ENCODE measurements around the gene GRIN3B.

GRIN3B gene

DNA sequence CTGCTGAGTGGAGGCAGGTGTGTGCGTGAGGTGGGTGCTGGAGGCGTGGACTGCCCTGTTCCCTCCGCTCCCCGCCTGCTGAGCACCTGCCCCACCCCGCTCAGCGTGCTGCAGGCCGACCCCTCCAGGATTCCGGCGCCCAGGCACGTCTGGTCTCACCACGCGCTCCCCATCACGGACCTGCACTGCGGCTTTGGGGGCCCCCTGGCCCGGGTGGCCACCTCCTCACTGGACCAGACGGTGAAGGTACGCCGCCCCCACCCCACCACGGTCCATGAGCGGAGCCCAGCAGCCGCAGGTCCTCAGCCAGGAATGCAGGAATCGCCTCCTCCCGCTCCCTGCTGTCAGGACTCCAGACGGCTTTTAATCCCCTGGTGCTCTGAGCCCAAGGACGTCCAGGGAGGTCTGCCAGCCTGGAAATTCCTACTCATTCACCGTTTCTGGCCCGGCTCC lies 10.1 kb upstream of the GRIN3B start:
- DNase-seq (ENCODE audit: low read depth, low spot score): no peak

GRCh38 chr19:990746-991145 lies 9.5 kb upstream of the GRIN3B start:
- DNase-seq (ENCODE audit: low read depth, low spot score): no peak

DNA sequence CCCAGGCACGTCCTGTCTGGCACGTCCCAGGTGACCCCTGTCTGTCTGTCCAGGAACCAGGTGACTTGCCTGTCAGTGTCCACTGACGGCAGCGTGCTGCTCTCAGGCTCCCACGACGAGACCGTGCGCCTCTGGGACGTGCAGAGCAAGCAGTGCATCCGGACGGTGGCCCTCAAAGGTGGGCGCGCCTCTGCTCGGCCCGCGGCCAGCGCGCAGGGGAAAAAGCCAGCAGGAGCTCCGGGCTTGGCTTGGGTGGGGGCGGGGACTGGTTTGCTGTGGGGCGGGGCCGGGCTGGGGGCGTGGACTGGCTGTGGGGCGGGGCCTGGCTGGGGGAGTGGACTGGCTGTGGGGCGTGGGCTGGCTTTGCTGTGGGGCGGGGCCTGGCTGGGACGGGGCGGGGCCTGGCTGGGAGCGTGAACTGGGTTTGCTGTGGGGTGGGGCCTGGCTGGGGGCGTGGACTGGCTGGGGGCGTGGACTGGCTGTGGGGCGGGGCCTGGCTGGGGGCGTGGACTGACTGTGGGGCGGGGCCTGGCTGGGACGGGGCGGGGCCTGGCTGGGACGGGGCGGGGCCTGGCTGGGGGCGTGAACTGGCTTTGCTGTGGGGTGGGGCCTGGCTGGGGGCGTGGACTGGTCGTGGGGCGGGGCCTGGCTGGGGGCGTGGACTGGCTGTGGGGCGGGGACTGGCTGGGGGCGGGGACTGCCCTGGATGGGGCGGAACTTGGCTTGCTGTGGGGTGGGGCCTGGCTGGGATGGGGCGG lies 8.9 kb upstream of the GRIN3B start:
- DNase-seq (ENCODE audit: low read depth, low spot score): peak; percentile 22

GRCh38 chr19:991932-992669 lies 8.1 kb upstream of the GRIN3B start:
- DNase-seq (ENCODE audit: low read depth, low spot score): no peak

GRCh38 chr19:992670-993055 lies 7.6 kb upstream of the GRIN3B start:
- no peak for DNase-seq (ENCODE audit: low read depth, low spot score)

DNA sequence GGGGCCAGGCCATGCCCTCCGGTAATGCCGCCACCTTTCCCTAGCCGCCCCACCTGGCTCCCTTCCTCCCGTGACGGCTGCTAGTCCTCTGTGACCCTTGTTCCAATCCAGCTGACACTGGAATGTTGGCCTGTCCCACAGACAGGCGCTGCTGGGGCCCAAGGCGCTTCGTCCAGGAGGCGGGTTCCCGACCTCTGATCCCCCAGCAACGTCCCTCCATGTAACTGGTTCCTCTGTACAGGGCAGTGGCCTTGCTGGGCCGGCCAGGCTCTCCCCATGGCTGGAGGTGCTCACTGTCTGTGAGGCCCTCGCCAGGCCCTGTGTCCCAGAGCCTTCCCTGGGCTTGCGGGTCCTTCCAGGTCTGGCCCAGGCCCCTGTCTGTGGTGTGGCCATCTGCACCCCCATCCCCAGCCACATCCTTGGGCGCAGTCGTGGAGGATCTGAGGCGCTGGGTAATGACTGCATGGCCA lies 6.8 kb upstream of the GRIN3B start:
- DNase-seq (ENCODE audit: low read depth, low spot score): no peak

GRCh38 chr19:993831-994393 lies 6.3 kb upstream of the GRIN3B start:
- no peak for DNase-seq (ENCODE audit: low read depth, low spot score)

- no peak for DNase-seq (ENCODE audit: low read depth, low spot score)
Measured at GRCh38 chr19:994516-994915, 5.7 kb upstream of the GRIN3B start.

GRCh38 chr19:995051-995827 lies 5.0 kb upstream of the GRIN3B start:
- no peak for DNase-seq (ENCODE audit: low read depth, low spot score)

GRCh38 chr19:996051-996838 lies 4.0 kb upstream of the GRIN3B start:
- no peak for DNase-seq (ENCODE audit: low read depth, low spot score)

DNA sequence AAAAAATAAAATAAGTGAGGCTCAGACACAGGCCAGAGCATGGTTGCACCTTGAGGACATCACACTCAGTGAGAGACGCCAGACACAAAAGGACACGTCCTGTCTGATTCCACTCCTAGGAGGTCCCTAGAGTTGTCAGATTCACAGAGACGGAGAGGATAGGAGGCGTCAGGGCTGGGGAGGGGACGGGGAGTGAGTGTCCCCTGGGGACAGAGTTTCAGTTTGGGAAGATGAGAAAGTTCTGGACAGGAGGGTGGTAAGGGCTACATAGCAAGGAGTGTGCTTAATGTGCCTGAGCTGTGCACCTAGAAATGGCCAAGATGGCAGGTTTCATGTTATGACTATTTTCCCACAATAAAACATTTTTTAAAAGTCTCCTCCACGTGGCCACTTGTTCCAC lies 2.2 kb upstream of the GRIN3B start:
- no peak for DNase-seq (ENCODE audit: low read depth, low spot score)

GRCh38 chr19:999379-999719 lies 870 bp upstream of the GRIN3B start:
- DNase-seq (ENCODE audit: low read depth, low spot score): no peak

GRCh38 chr19:1000591-1001537 lies 645 bp downstream of the GRIN3B start:
- no peak for DNase-seq (ENCODE audit: low read depth, low spot score)

GRCh38 chr19:1001538-1002166 lies 1.4 kb downstream of the GRIN3B start:
- no peak for DNase-seq (ENCODE audit: low read depth, low spot score)

- no peak for DNase-seq (ENCODE audit: low read depth, low spot score)
Measured at GRCh38 chr19:1002600-1002999, 2.4 kb downstream of the GRIN3B start.

GRCh38 chr19:1003283-1003682 lies 3.1 kb downstream of the GRIN3B start:
- no peak for DNase-seq (ENCODE audit: low read depth, low spot score)

DNA sequence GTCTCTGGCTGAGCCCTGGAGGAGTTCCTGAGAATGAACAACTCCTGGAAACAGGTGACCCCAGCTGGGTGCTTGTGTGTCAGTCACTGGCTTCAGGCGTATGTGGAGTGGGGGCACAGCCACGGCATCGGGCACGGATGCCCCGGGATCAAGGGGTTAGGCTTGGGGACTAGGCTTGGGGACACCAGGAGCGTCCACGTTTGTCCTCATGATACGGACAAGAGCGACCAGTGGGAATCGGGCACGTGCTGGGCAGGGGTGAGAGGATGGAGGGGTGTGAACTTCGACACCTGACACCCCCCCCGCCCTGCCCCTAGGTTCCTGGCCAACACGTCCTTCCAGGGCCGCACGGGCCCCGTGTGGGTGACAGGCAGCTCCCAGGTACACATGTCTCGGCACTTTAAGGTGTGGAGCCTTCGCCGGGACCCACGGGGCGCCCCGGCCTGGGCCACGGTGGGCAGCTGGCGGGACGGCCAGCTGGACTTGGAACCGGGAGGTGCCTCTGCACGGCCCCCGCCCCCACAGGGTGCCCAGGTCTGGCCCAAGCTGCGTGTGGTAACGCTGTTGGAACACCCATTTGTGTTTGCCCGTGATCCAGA lies 4.1 kb downstream of the GRIN3B start:
- no peak for DNase-seq (ENCODE audit: low read depth, low spot score)

DNA sequence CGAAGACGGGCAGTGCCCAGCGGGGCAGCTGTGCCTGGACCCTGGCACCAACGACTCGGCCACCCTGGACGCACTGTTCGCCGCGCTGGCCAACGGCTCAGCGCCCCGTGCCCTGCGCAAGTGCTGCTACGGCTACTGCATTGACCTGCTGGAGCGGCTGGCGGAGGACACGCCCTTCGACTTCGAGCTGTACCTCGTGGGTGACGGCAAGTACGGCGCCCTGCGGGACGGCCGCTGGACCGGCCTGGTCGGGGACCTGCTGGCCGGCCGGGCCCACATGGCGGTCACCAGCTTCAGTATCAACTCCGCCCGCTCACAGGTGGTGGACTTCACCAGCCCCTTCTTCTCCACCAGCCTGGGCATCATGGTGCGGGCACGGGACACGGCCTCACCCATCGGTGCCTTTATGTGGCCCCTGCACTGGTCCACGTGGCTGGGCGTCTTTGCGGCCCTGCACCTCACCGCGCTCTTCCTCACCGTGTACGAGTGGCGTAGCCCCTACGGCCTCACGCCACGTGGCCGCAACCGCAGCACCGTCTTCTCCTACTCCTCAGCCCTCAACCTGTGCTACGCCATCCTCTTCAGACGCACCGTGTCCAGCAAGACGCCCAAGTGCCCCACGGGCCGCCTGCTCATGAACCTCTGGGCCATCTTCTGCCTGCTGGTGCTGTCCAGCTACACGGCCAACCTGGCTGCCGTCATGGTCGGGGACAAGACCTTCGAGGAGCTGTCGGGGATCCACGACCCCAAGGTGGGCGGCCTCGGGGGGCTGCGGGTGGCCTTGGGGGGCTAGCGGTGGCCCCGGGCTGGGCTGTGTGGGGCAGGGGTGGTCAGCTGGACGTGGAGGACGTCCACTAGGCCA lies 4.8 kb downstream of the GRIN3B start:
- no peak for DNase-seq (ENCODE audit: low read depth, low spot score)

All from activated CD4-positive, CD25-positive, alpha-beta regulatory T cell treated with anti-CD3 and anti-CD28 coated beads, Interleukin-2, amount 50 U/mL, for 16 hours (primary cell).